Fibroblast of mammary gland (primary cell): ENCODE measurements around the gene IER3.
A peak's percentile ranks its signal among the peaks of the same experiment; 100 is the strongest.

Experiments
- DNase-seq: peaks from one replicate; pipeline ENCODE4 v3.0.0-alpha.2; 2010; ENCODE audit warnings: low read depth
- H3K4me3 ChIP-seq: 2 replicates; pipeline ENCODE4 v1.5.1; 2011; ENCODE audit warnings: low read depth, mild to moderate bottlenecking, low read length, moderate library complexity; ENCODE audit not compliant: control insufficient read depth
- CTCF ChIP-seq: conservative IDR thresholded peaks from 2 replicates; pipeline ENCODE4 v1.5.1; 2011; ENCODE audit warnings: low read depth, low read length, inconsistent platforms; ENCODE audit not compliant: control insufficient read depth, insufficient read depth

The IER3 gene

GRCh38 chr6:30744054-30744805, at the start of gene IER3:
TSS of gene IER3 (minus strand) at chr6:30744547. CDS start at chr6:30744518, 29 bp downstream.
- H3K4me3 ChIP-seq: peak within 1 kb of the TSS; percentile 94
- TF ChIP-seq CTCF: peak; percentile 42
- peak; percentile 90 for DNase-seq

- no peak for TF ChIP-seq CTCF
These were observed 49.3 kb upstream of the IER3 start for GRCh38 chr6:30793521-30794194.

GRCh38 chr6:30792786-30793185, 48.4 kb upstream of the IER3 start:
- no peak overlapping the region for H3K4me3 ChIP-seq
- TF ChIP-seq CTCF: no peak
- no peak for DNase-seq

More at GRCh38 chr6:30793521-30794194, 49.3 kb upstream of the IER3 start:
- H3K4me3 ChIP-seq: no peak overlapping the region
- DNase-seq: peak; percentile 49

- TF ChIP-seq CTCF: no peak
- DNase-seq: no peak
- H3K4me3 ChIP-seq: no peak overlapping the region
These were observed 46.5 kb upstream of the IER3 start for GRCh38 chr6:30790724-30791383.

GRCh38 chr6:30789606-30790005, 45.3 kb upstream of the IER3 start:
- no peak overlapping the region for H3K4me3 ChIP-seq
- DNase-seq: no peak
- TF ChIP-seq CTCF: no peak

GRCh38 chr6:30787954-30788353, 43.6 kb upstream of the IER3 start:
- H3K4me3 ChIP-seq: no peak overlapping the region
- DNase-seq: no peak
- no peak for TF ChIP-seq CTCF
